GM21526 (cell line): ENCODE results near the gene MAMDC2.

Source experiments
- ATAC-seq: cut with Tn5 transposase; IDR thresholded peaks from one replicate; pipeline ENCODE4 v1.9.1; 2021; ENCODE audit warnings: moderate library complexity; ENCODE audit not compliant: unreplicated experiment, low FRiP score

The MAMDC2 gene

DNA sequence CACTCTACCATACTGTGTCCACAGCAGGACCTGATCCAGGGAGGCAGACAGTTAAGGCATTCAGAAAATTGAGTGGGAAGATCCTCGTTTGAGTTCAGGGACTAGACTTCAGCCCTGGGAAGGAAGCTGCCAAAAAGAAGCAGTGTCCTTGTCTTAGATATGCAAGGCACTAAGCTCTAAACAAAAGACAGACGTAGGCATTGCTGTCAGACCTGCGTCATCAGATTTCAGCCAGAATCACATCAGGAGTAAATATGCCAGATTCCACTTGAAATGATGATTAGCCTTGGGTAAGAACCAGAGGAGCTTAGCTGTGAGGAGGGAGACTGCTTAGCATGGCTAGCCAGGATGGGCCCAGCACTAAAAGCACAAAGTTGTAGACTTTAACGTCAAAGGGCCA lies 56.7 kb downstream of the MAMDC2 start:
- no peak for ATAC-seq

DNA sequence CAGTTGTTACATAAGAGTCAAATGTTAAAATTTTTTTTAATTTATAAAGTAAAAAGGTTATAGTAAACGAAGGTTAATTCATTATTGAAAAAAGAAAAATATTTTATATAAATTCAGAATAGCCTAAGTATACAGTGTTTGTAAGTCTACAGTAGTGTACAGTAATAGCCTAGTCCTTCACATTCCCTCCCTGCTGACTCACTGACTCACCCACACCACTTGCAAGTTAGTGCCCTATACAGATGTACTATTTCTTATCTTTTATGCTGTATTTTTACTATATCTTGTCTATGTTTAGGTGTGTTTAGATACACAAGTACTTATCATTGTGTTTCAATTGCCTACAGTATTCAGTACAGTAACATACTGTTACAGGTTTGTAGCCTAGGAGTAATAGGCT lies 57.6 kb downstream of the MAMDC2 start:
- no peak for ATAC-seq

GRCh38 chr9:70105147-70105546 lies 61.5 kb downstream of the MAMDC2 start:
- no peak for ATAC-seq

DNA sequence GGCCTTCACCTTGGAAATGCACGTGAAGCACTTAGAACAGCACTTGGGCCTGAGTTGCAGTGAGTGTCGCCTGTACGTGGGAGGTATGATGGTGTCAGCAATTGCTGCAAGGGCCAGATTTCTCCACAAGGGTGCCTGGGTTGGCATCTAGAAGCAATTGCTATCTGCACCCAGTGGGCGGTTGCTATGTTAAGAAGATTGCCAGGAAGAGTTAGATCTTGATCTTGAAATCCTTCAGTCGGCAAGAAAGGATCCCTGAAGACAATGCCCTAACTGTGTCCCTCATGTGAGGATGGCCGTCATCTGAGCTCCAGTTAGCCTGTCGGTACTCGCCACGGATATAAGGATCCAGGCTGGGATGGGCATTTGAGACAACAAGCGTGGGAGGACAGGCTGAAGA lies 62.9 kb downstream of the MAMDC2 start:
- ATAC-seq, result no peak

GRCh38 chr9:70107558-70107957 lies 63.9 kb downstream of the MAMDC2 start:
- ATAC-seq, result no peak

- no peak for ATAC-seq
Measured at GRCh38 chr9:70108181-70108580, 64.5 kb downstream of the MAMDC2 start.

DNA sequence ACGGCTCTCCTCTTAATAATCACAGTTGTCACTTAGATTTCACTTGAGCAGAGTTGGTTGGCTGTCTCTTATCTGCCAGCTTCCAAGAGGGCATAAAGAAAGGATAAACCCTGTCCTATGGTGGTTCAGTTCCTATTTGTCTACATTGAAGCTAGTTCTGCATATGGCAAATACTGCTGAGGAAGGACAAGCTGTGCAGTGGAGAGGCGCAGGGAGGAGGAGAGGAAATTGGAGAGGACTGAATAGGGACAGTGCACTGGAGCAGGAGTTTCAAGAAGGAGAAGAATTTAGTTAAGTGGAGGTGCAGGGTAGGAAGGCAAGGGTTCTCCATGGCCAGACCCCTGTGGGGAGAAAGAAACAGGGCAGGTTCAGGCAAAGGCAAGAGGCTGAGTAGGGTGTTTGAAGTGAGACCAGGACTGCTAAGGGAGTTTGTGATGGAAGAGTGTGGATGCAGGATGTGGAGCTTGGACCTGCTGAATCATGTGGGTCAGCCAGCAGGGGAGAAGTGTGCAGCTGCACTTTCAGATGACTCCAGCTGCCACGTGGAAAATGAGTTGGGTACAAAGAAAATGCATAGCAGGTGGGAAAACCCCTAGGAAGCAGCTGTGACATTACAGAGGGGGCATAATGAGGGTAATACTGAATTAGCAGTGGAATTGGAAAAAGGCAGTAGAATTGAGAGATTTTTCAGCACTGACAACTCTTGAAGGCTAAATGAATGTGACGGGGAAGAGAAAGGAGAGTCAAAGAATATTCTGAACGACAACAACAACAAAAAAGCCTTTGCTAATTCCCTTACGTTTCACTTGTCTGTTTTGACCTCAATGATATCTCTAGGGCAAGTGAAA lies 66.8 kb downstream of the MAMDC2 start:
- peak; percentile 9 for ATAC-seq

DNA sequence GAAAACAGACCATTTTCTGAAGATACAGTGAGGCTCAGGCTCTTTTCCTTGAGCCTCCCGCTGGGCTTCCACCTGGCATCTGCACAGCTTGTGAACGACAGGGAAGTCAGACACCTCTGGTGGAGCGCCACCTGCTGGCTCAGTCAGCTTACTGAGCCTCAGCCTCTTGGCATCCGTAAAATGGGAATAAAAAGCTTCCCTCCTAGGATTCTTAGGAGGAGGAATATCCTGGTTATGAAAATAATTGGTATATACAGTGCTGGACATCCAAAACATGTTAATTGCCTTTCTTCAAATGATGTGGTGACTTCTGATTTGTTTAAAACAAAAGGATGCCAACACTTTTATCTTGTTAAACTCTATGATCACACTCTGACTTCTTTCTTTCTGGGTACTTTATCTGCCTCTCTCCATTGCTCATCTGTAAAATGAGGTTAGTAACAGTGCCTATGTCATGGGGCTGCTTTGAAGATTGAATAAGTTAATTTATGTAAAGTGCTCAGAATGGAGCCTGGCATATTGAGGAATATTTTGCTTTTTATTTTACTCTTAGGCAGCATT lies 67.5 kb downstream of the MAMDC2 start:
- ATAC-seq, result peak; percentile 88

- no peak for ATAC-seq
Measured at GRCh38 chr9:70111641-70112236, 68.1 kb downstream of the MAMDC2 start.

GRCh38 chr9:70112981-70113380 lies 69.3 kb downstream of the MAMDC2 start:
- no peak for ATAC-seq

DNA sequence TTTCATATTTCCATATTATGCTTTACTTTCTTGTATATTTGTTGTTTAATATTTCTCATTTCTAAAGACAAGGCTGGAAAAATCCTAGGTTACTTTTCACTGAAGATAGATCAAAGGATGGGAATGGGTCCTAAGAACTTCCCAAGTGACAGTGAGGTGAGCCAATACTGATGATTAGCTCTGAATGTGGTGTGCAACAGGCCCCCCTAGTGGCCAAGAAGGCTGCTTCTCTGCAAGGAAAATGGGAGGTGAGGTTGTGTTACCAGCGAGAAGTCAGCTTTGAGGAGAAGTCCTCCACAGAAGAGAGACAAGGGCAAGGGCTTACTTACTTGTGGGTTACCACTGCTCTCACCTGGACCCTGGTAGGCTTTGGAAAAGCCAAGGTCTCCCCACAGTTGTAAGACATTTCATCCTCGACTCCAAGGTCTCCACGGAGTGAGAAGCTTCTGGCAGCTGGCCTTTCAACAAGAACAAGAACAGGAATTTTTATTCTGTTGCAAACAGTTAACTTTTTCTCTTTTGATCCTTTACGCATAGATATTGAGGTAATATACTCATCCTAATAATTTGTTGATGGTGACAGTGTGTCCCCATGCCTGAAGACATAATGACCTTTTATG lies 69.9 kb downstream of the MAMDC2 start:
- peak; percentile 64 for ATAC-seq

GRCh38 chr9:70114898-70115297 lies 71.2 kb downstream of the MAMDC2 start:
- ATAC-seq, result no peak

DNA sequence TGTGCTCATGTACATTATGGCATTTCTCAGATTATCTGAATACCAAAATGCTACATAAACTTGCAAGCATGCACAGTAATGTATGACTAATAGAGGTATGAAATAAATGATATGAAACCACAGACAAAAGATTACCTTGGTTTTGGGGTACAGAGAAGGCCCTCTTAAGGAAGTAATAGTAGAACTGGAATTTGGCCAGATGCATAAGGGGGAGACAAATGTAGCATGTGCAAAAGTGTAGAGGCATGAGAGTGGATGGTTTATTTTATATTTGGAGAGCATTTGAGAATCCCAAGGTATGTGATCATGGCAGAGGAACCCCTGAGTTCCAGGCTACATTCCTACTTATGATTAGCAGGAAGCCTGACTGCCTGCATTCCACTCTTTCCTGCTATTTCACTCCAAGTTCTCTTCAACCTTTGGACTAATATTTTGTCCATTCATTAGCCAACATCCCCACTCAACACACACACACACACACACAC lies 74.2 kb downstream of the MAMDC2 start:
- no peak for ATAC-seq

GRCh38 chr9:70119786-70120185 lies 76.1 kb downstream of the MAMDC2 start:
- no peak for ATAC-seq

DNA sequence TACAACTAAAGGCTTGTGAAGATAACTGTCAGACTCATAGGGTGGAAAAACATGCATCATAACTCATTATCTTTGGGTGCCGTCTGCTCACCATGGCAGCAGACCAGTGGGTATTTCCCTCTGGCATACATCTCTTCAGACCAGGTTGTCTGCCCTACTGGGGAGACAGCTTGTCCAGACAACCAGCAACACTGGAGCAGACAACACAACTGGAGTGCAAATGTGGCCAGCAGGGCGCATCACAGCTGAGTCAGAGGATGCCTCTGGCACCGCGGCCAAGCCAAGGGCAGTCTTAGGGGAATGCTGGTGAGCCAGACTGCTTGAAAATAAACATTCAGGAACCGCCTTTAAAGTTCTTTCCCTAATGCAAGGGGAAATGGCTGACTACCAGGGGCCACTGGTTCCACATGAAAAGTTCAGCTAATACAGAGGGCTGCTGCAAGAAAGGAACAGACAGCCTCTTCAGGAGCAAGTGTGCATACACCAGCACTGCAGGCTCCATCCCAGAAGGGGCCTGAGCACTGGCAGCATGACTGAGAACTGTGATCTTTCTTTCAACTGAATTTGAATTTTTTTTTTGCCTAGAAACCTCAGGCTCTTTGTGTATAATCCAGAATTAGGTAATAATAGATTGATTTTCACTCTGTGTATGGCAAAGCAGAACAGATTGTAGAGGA lies 77.3 kb downstream of the MAMDC2 start:
- no peak for ATAC-seq

DNA sequence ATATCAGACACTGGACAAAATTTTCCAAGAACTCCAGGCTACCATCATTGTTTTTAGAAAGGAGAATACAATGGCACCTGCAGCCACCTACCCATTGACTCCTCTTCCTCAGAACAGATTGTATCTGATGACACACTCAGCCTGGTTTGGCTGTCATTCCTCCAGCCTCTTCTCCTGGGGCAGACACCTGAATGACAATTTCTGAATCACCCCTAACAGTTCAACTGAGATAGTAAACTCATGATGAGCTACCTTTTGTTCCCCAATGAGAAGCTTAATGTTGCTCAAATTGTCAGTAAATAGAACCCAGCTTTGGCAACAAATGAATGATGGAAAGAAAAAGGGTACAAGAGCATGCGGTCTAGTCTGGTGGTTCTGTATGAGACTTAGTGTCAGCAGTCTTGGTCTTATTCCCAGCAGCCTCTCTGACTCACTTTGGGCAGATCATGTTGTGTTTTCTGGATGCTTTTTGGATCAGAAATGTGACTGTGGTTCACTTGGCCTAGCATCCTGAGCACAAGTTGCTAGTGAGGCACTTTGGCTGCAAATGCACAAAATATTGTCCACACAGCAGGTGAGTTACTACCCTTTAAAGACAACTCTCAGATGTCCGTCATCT lies 78.3 kb downstream of the MAMDC2 start:
- ATAC-seq, result no peak

GRCh38 chr9:70123695-70124094 lies 80.0 kb downstream of the MAMDC2 start:
- ATAC-seq, result no peak

- ATAC-seq, result no peak
Measured at GRCh38 chr9:70125621-70126263, 82.1 kb downstream of the MAMDC2 start.

DNA sequence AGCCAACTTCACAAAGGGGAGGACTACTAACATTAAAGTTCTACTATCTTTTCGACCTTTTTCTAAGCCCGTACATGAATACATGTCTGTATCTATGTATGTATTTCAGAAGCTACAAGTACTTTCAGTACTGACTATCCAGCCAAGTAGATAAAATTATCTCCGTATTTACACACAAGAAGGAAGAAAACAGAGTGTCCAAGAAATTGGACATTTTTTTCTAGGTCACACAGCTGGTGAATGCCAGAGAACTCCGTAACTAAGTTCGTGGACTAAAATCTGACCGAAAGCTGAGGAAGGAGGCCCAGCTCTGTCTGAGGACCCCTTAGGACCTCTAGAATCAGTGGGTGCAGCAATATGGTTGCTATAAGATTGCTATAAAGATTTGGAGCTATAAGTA lies 83.4 kb downstream of the MAMDC2 start:
- ATAC-seq, result no peak
